Stimulated activated naive CD8-positive, alpha-beta T cell treated with anti-CD3 and anti-CD28 coated beads, Interleukin-15, Interleukin-2, amounts not matched to agents 100 U/mL and 50 U/mL, for 24 hours (primary cell): ENCODE measurements around the gene CRIP2.

Source experiments
- ATAC-seq: fragments of 150-1000 bp; cut with Tn5 transposase; one replicate; pipeline ENCODE4 v1.10.0; 2021
- DNase-seq: peaks from one replicate; pipeline ENCODE4 v3.0.0; 2021

Gene CRIP2

DNA sequence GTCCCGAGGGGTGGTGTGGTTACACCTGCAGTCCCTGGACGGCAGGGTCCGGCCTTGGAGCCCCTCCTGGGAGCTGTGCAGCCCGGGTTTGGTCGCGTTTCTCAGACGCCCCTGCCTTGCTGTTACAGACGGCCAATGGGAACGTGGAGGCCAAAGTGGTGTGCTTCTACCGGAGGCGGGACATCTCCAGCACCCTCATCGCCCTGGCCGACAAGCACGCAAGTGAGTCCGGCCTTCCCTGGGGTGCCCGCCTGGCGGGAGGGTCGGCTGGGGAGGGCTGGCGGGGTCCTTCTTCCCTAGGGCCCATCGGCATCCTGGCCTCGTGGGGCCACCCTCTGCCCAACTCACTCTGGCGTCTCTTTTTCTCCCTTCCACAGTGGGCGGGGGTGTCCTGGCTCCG, 29.3 kb upstream of the CRIP2 start:
- ATAC-seq (no peak), DNase-seq (no peak)

- DNase-seq = no peak
- no peak for ATAC-seq
Measured at GRCh38 chr14:105445901-105446845, 28.4 kb upstream of the CRIP2 start.

DNA sequence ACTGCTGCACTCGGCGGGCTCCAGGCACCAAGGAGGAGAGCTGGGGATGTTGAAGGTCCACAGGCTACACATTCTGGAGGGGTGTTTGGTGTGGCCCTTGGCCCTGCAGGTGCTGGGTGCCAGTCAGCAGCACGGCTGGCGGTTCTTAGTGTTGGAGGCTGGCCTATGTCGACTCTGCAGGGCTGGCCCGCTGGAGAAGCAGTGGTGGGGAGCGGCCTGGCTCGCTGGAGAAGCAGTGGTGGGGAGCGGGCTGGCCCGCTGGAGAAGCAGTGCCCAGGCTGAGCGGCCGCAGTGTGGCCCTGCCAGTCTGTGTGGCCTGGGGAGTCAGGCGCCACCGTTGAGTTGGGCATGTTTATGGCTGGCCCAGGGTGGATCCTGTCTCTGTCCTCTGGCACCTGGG, 27.6 kb upstream of the CRIP2 start:
- ATAC-seq (no peak), DNase-seq (no peak)

GRCh38 chr14:105447651-105448640, 26.7 kb upstream of the CRIP2 start:
- ATAC-seq (no peak), DNase-seq (no peak)

- peak; percentile 76 for ATAC-seq
Measured at GRCh38 chr14:105448706-105449111, 25.9 kb upstream of the CRIP2 start.

GRCh38 chr14:105449276-105450122, 25.1 kb upstream of the CRIP2 start:
- no peak for DNase-seq
- no peak for ATAC-seq

More at GRCh38 chr14:105448706-105449111, 25.9 kb upstream of the CRIP2 start:
- DNase-seq = peak; percentile 72

DNA sequence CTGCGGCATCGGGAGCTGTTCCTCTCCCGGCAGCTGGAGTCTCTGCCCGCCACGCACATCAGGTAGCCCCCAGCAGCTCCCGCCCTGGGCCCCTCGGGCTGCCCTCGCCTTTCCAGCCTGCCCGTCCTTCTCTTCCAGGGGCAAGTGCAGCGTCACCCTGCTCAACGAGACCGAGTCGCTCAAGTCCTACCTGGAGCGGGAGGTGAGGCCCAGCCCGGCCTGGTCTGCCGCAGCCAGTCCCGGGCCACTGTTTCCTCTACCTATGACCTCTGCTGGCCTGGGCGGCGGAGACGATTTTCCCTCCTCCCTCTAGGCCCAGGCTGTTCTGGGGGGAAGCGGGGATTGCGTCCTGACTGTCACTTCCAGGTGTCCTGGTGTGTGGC, 24.5 kb upstream of the CRIP2 start:
- ATAC-seq (no peak), DNase-seq (no peak)

- ATAC-seq (no peak), DNase-seq (no peak)
Measured at GRCh38 chr14:105450864-105451720, 23.5 kb upstream of the CRIP2 start.

GRCh38 chr14:105452963-105453362, 21.7 kb upstream of the CRIP2 start:
- DNase-seq (no peak), ATAC-seq (no peak)

- no peak for ATAC-seq
- no peak for DNase-seq
Measured at GRCh38 chr14:105453847-105454246, 20.8 kb upstream of the CRIP2 start.

DNA sequence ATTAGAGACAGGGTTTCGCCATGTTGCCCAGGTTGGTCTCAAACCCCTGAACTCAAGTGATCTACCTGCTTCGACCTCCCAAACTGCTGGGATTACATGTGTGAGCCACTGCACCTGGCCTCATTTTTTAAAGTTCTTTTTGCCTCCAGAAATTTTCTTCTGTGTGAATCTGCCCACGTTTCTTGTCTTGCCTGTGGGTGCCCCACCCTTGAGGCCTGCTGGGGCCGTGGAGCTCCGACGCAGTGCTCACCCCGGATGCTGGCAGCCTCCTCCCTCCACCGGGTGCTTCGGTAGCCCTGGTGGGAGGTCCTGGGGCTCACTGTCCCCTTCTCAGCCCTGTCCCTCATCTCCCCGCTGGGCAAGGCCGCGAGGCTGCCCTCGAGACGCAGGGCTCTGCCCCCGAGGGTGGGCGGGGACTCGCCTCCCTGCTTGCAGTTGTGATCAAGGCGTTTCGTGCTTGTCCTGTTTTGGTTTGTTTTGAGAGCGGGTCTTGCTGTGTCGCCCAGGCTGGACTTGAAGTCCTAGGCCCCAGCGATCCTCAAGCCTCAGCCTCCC, 19.5 kb upstream of the CRIP2 start:
- no peak for DNase-seq
- no peak for ATAC-seq

- DNase-seq (no peak), ATAC-seq (no peak)
Measured at GRCh38 chr14:105455766-105456660, 18.6 kb upstream of the CRIP2 start.

GRCh38 chr14:105456736-105457617, 17.6 kb upstream of the CRIP2 start:
- no peak for ATAC-seq
- no peak for DNase-seq

- no peak for DNase-seq
- no peak for ATAC-seq
Measured at GRCh38 chr14:105458010-105458409, 16.6 kb upstream of the CRIP2 start.

- no peak for ATAC-seq
Measured at GRCh38 chr14:105458571-105458970, 16.1 kb upstream of the CRIP2 start.

GRCh38 chr14:105460116-105460515, 14.5 kb upstream of the CRIP2 start:
- DNase-seq (no peak), ATAC-seq (no peak)

More at GRCh38 chr14:105458571-105458970, 16.1 kb upstream of the CRIP2 start:
- DNase-seq = no peak

GRCh38 chr14:105460616-105461015, 14.0 kb upstream of the CRIP2 start:
- ATAC-seq (no peak), DNase-seq (no peak)

GRCh38 chr14:105461903-105462302, 12.7 kb upstream of the CRIP2 start:
- no peak for ATAC-seq
- DNase-seq = no peak
